RPMI8226 (cell line): ENCODE data around the gene RANBP9.
A peak's percentile ranks its signal among the peaks of the same experiment; 100 is the strongest.

ENCODE experiments used
- DNase-seq: peaks from one replicate; pipeline ENCODE4 v3.0.0-alpha.2; 2015

RANBP9 gene

DNA sequence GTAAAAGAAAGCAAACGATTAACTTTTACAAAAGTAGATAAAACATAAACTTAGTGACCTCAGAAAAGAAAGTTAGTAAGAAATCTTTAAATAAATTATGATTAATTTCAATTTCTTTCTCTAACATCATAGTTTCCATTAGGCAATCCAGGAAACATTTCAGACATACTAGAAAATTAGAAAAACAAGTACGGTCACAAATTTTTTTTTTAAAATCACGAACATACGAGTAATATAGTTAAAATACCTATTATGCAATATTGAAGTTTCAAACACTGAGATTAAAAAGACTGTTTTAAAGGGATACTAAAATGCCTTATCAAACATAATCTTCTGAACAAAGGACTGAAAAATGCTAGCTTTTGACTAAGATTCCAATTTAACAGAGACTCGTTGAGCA lies 70.3 kb downstream of the RANBP9 start:
- DNase-seq, result no peak

- no peak for DNase-seq
Observed at GRCh38 chr6:13638626-13639025, 73.0 kb downstream of the RANBP9 start.

DNA sequence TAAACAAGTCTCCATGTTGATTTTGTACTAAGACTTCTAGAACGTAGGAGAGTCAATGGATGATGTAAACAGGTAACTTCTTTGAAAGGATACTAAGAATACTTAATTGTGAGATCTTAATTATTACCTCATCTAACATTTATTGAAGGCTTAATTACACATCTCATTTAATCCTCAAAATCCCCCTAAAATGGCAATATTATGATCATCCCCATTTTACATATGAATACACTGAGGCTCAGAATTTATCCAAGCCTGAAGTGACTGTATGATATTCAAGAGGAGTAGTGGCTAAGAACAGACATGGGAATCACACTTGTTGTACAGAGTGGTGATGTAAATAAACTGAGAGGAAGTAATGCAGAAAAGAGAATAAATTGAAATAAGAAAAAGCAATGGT lies 73.6 kb downstream of the RANBP9 start:
- DNase-seq, result no peak

DNA sequence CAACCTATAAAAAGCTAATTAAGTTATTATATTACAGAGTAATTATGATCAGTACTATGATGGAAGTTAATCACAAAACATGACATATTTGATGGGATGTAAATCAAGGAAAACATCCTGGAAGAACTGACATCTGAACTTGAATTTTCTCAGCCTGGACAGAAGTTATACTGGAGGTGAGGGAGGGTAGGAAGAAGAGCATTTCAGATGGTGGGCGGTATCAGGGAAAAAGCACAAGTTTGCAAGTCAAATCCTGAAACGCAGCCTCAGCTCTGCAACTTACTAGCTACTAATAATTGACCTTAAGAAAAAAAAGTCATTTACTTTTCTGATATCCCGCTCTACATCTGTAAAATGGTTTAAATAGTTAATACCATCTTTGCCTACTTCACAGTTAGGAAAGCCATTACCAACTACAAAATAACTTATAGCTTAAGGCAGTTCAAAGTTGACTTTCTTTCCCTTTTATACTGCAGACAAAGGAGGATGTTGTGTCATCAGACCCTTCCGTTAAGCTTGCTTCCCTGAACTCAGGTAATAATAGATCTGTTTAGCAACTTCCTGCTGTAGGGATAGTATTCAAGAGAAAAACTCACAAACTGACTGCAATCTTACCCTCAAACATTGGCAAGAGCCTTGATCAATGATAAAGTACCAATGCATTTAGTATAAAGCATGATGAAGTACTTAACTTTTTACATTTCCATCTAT lies 75.5 kb downstream of the RANBP9 start:
- DNase-seq, result no peak

GRCh38 chr6:13633343-13633742 lies 78.3 kb downstream of the RANBP9 start:
- DNase-seq, result no peak

DNA sequence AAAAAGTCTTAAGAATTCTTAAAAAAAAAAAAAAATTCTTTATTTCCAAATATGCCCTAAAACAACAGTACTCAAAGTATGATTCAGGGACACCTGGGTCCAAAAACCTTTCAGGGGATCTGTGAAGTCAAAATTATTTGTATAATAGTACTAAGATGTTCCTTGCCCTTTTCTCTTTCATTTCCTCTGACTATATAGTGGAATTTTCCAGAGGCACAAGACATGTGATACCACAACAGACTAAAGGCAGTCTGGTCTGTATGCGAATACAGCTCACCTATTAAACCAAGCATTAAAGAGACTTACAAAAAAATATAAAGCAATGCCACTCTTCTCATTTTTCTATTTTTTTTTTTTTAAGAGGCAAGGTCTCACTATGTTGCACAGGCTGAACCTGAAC lies 81.1 kb downstream of the RANBP9 start:
- DNase-seq, result no peak

GRCh38 chr6:13629459-13630116 lies 82.0 kb downstream of the RANBP9 start:
- no peak for DNase-seq

DNA sequence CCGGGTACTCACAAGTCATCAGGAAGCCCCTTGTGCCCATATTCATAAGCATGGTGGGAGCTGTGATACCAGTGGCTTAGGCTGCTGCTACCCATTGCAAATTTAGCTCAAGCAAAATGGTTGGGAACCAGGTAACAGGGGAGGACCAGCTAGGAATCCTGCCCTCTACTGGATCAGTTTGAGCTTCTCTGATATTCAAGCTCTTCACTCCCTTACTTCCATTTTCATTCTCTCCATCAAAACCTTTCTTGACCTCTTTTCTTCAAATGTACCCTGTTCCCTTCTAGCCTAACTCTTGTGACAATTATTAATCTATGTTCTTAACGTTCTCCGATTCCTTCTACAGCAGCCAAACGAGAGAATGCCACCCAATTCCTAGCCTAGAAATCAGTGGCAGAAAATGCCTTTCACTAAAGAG lies 86.8 kb downstream of the RANBP9 start:
- peak; percentile 74 for DNase-seq

DNA sequence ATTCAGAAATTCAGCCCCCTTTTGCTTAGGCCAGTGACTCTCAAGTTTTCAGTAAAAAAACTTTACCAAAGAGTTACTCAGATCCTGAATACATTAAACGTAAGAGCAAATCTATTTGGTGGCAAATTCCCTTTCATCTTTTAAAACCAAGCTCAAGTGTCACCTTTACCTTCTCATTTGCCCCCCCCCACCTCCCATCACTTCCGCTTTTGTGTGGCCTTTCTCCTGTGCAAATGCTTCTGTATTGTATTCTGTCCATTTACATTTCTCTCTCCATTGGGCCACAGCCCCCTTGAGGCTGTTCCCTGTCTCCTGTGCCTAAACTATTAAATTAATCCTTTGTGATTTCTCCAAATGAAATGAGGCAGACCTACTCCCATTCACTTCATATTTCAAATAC lies 94.6 kb downstream of the RANBP9 start:
- DNase-seq, result no peak

GRCh38 chr6:13615792-13616120 lies 95.9 kb downstream of the RANBP9 start:
- peak; percentile 65 for DNase-seq

- DNase-seq, result peak; percentile 100
Observed at GRCh38 chr6:13614926-13615791, 96.5 kb downstream of the RANBP9 start, which contains the start of gene NOL7. NOL7 (plus strand) TSS chr6:13615335; CDS start chr6:13615359, 24 bp downstream.

GRCh38 chr6:13614126-13614925 lies 97.3 kb downstream of the RANBP9 start:
- DNase-seq, result peak; percentile 75

- peak; percentile 69 for DNase-seq
Observed at GRCh38 chr6:13613029-13613594, 98.5 kb downstream of the RANBP9 start.

GRCh38 chr6:13611715-13612114 lies 99.9 kb downstream of the RANBP9 start:
- peak; percentile 90 for DNase-seq

DNA sequence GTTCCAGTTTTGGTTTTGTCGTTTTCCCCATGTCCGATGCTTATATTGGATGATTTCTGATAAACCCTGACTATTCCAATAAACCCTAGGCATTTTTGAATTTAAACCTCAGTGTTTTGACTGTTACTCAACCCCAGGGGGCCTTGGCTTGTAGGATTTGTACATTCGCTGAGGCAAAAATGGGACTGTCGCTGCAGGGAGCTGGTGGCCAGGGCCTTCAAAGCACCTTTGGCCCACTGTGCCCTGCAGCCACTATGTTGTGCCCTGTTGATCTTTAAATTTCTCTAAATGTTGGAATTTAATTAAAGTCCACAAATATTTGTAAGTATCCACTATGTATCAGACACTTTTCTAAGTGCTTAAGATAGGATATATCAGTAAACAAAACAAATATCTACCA lies 106.0 kb downstream of the RANBP9 start:
- no peak for DNase-seq

DNA sequence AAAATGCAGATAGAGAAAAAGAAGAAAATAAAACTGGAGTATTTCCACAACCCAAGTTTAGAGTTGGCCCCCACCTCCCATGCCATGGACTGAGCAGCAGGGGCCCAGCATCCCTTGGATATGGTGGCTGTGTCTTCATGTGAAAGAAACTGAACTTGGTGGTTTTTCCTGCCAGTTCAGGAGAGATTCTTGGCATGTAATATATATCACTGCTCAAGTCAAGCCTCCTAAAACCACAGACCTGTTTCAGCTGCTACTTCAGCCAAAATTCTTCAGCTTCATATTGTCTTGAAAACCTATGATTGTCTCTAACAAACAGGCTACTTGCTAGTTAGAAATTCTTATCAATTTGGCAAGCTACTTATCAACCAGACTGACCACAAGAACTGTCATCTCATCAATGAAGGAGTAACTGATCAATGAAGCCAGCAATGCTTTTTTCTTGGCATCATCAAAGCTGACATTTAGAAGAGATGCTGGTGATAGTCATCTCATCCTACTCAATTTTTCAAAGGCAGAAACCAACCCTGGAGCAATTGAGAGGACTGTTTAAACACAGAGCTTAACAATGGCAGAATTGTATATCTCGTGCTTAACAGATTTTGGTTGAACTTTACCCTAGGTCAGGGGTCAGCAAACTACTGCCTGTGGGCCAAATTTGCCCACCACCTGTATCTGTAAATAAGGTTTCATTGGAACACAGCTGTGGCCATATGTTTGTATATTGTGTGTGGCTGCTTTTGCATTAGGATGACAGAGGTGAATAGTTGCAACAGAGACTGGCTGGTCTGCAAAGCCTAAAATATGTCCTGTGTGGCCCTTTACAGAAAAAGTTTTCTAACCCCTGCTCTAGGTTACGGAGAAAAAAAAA lies 106.9 kb downstream of the RANBP9 start:
- DNase-seq, result no peak

DNA sequence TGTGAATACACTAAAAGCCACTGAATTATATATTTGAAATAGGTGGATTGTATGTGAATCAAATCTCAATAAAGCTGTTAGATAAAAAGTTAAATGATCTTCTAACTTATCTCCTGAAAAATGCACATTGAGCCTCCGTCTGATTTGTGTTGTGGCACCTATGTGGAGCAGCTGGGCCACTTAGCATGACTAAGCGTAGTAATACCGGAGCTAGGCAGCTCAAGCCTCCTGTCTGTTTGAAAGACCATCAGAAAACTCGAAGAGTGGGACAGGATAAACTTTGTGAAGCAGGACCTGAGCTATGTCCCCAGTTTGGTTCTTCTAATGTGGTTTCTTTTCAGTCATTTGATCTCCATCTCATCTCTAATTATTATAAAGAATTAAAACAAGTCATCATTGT lies 107.5 kb downstream of the RANBP9 start:
- DNase-seq, result no peak

DNA sequence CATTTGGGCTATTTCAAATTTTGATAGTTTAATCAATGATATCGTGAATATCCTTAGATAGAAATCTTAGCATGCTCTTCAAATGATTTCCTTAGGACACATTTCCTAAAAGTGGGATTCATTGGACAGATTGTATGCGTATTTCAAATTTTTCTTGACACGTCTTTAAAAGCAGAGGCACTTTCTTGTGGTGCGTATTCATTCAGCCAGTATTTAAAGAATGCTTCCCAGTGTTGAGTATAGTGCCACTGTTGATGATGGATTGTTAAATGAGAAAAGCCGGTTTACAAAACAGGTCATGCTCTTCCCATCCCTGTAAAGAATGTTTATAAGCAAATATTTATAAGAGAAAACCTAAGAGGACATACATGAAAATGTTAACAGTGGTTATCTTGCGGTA lies 111.6 kb downstream of the RANBP9 start:
- DNase-seq, result no peak

- no peak for DNase-seq
Observed at GRCh38 chr6:13597073-13597472, 114.6 kb downstream of the RANBP9 start.

- DNase-seq, result no peak
Observed at GRCh38 chr6:13593720-13594119, 117.9 kb downstream of the RANBP9 start.

DNA sequence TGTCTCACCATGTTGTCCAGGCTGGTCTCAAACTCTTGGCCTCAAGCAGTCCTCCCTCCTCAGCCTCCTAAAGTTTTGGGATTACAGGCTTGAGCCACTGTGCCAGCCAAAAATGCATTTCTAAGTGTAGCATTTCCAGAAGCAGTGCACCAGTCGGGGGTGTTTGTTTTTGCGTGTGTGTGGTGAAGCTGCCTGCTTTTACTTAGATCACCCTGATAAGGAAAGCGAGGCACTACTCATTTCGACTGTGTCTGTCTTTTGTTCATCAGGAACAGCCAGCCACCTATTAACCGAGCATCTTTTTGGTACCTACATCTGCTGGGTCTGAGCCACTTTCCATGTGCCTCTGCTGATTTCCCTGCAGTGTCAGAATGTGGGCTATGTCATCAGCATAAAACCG lies 118.5 kb downstream of the RANBP9 start:
- DNase-seq, result no peak
